HepG2 (cell line): ENCODE data around the gene SLC41A3.

ENCODE experiments used
- ARHGAP35 ChIP-seq: sonication (generic); formaldehyde crosslinking; IDR thresholded peaks from 2 replicates; pipeline ENCODE4 v1.9.0; 2022; ENCODE audit warnings: mild to moderate bottlenecking, inconsistent platforms, moderate library complexity, missing genetic modification reagents, borderline replicate concordance
- FOXK2 ChIP-seq: fragments of 450-650 bp; IDR thresholded peaks from 2 replicates; pipeline ENCODE4 v1.6.1; 2016
- JARID2 ChIP-seq: sonication (generic); formaldehyde crosslinking; IDR thresholded peaks from 2 replicates; pipeline ENCODE4 v1.8.1; 2023; ENCODE audit warnings: missing genetic modification reagents, inconsistent platforms; ENCODE audit not compliant: insufficient replicate concordance
- KDM1A ChIP-seq: IDR thresholded peaks from 2 replicates; pipeline ENCODE4 v1.6.1; 2016; ENCODE audit warnings: missing compliant biosample characterization
- KLF13 ChIP-seq: sonication (generic); formaldehyde crosslinking; IDR thresholded peaks from 2 replicates; pipeline ENCODE4 v1.4.0; 2020; ENCODE audit warnings: mild to moderate bottlenecking, missing genetic modification reagents
- POLR2A ChIP-seq, 2 experiments: IDR thresholded peaks; 2 replicates each; pipeline ENCODE4 v1.6.1; 2011; ENCODE audit warnings: low read depth in 2 of 2, low read length in 2 of 2, mild to moderate bottlenecking in 1 of 2, moderate library complexity in 1 of 2; ENCODE audit not compliant: insufficient read depth in 1 of 2
- POLR2AphosphoS2 ChIP-seq: IDR thresholded peaks from 2 replicates; pipeline ENCODE4 v1.6.1; 2011; ENCODE audit warnings: low read depth, low read length, improper control_type of control experiment
- RFX1 ChIP-seq: fragments of 450-650 bp; IDR thresholded peaks from 2 replicates; pipeline ENCODE4 v1.6.1; 2017
- ZNF274 ChIP-seq: sonication (generic); formaldehyde crosslinking; IDR thresholded peaks from 2 replicates; pipeline ENCODE4 v1.5.1; 2020; ENCODE audit warnings: mild to moderate bottlenecking, missing genetic modification reagents
- TF ChIP-seq, protein P1 (sequence below): sonication (generic); formaldehyde crosslinking; IDR thresholded peaks from 2 replicates; pipeline ENCODE4 v1.4.0; 2020; ENCODE audit warnings: mild to moderate bottlenecking, missing genetic modification reagents
- TF ChIP-seq, protein P2 (sequence below): sonication (generic); formaldehyde crosslinking; IDR thresholded peaks from 2 replicates; pipeline ENCODE4 v1.5.0; 2020; ENCODE audit warnings: mild to moderate bottlenecking, low read depth, missing genetic modification reagents, borderline replicate concordance
- TF ChIP-seq, protein P3 (sequence below): sonication (generic); formaldehyde crosslinking; IDR thresholded peaks from 2 replicates; pipeline ENCODE4 v1.4.0; 2020; ENCODE audit warnings: missing genetic modification reagents, mild to moderate bottlenecking, borderline replicate concordance

DNA sequence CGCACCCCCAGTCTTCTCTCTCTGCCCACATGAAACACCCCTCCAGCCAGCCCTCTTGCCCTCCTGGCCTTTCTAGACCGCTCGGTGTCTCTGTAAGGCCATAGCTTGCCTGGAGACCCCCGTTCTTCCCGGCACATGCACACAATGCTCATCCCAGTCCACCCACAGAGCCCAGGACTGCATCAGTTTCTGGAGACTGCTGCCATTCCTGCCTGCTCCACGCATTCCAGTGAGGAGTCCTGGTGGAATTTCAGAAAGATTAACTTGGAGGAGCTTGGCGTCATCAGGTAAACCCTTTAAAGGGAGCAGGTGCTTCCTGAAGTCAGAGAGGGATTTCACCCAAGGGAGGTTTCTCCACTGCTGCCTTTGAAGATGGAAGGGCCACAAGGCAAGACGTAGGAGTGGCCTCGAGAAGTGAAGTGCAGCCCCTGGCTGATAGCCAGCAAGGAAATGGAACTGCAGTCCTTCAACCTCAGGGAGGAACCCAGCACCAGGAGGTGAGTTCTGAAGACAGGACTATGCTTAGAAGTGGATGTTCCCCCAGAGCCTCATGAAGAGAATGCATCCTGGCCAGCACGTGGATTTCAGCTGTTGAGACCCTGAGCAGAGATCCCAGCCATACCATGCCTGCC, 19.2 kb downstream of the SLC41A3 start:
- TF ChIP-seq, protein P1, sequence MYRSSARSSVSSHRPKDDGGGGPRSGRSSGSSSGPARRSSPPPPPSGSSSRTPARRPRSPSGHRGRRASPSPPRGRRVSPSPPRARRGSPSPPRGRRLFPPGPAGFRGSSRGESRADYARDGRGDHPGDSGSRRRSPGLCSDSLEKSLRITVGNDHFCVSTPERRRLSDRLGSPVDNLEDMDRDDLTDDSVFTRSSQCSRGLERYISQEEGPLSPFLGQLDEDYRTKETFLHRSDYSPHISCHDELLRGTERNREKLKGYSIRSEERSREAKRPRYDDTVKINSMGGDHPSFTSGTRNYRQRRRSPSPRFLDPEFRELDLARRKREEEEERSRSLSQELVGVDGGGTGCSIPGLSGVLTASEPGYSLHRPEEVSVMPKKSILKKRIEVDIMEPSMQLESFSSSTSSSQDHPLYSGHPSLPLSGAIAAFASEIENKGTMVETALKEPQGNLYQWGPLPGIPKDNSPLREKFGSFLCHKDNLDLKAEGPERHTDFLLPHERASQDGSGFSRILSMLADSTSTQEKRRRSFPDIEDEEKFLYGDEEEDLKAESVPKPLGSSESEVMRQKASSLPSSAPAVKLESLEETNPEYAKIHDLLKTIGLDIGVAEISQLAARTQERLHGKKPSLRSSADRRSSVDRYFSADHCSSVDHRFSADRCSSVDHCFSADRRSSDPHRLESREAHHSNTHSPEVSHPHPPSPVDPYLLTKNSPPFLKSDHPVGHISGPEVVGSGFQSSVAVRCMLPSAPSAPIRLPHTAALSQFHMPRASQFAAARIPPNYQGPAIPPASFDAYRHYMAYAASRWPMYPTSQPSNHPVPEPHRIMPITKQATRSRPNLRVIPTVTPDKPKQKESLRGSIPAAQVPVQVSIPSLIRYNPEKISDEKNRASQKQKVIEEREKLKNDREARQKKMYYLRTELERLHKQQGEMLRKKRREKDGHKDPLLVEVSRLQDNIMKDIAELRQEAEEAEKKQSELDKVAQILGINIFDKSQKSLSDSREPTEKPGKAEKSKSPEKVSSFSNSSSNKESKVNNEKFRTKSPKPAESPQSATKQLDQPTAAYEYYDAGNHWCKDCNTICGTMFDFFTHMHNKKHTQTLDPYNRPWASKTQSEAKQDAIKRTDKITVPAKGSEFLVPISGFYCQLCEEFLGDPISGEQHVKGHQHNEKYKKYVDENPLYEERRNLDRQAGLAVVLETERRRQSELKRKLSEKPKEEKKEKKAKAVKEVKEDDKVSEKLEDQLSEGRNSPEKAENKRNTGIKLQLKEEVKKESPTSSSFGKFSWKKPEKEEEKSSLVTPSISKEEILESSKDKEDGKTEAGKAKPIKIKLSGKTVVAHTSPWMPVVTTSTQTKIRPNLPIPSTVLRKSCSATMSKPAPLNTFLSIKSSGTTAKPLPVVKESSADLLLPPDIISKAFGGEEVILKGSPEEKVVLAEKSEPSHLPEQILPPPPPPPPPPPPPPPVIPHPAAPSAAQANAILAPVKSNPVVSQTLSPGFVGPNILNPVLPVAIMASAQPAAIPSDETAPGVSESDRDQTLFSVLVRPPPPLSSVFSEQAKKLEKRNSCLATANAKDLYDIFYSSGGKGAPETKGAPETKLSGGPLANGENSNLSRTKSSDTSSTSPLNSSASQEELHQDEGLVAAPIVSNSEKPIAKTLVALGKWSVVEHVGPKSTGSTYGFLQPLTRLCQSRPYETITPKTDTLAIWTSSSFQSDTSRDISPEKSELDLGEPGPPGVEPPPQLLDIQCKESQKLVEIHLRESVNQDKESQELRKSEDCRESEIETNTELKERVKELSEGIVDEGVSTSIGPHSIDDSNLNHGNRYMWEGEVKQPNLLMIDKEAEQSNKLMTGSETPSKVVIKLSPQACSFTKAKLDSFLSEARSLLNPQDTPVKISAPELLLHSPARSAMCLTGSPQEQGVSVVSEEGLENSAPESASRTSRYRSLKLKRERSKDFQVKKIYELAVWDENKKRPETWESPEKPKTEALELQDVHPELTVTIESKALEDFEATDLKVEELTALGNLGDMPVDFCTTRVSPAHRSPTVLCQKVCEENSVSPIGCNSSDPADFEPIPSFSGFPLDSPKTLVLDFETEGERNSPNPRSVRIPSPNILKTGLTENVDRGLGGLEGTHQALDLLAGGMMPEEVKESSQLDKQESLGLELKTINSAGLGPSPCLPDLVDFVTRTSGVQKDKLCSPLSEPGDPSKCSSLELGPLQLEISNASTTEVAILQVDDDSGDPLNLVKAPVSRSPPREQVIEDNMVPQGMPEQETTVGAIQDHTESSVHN, result no peak
- TF ChIP-seq POLR2A (IDR thresholded peaks at IDR 0.05; ENCODE audit: insufficient read depth in 1 of 2, low read depth in 2 of 2, low read length in 2 of 2) (no peak), KLF13 (CRISPR knock-in tag) (no peak), RFX1 (no peak), ZNF274 (no peak), ARHGAP35 (CRISPR knock-in tag) (no peak), KDM1A (CRISPR knock-in tag) (no peak), FOXK2 (no peak), JARID2 (no peak), POLR2AphosphoS2 (no peak)
- TF ChIP-seq, protein P2, sequence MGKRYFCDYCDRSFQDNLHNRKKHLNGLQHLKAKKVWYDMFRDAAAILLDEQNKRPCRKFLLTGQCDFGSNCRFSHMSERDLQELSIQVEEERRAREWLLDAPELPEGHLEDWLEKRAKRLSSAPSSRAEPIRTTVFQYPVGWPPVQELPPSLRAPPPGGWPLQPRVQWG (CRISPR knock-in tag), result no peak
- TF ChIP-seq, protein P3, sequence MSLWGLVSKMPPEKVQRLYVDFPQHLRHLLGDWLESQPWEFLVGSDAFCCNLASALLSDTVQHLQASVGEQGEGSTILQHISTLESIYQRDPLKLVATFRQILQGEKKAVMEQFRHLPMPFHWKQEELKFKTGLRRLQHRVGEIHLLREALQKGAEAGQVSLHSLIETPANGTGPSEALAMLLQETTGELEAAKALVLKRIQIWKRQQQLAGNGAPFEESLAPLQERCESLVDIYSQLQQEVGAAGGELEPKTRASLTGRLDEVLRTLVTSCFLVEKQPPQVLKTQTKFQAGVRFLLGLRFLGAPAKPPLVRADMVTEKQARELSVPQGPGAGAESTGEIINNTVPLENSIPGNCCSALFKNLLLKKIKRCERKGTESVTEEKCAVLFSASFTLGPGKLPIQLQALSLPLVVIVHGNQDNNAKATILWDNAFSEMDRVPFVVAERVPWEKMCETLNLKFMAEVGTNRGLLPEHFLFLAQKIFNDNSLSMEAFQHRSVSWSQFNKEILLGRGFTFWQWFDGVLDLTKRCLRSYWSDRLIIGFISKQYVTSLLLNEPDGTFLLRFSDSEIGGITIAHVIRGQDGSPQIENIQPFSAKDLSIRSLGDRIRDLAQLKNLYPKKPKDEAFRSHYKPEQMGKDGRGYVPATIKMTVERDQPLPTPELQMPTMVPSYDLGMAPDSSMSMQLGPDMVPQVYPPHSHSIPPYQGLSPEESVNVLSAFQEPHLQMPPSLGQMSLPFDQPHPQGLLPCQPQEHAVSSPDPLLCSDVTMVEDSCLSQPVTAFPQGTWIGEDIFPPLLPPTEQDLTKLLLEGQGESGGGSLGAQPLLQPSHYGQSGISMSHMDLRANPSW (CRISPR knock-in tag), result no peak
